Activated gamma-delta T cell treated with Interleukin-2 at 50 U/mL for 16 hours (primary cell): ENCODE data around the gene TFAP2E.
A peak's percentile ranks its signal among the peaks of the same experiment; 100 is the strongest.

ENCODE experiments used
- DNase-seq: peaks from one replicate; pipeline ENCODE4 v3.0.0-alpha.2; 2020

Gene TFAP2E

DNA sequence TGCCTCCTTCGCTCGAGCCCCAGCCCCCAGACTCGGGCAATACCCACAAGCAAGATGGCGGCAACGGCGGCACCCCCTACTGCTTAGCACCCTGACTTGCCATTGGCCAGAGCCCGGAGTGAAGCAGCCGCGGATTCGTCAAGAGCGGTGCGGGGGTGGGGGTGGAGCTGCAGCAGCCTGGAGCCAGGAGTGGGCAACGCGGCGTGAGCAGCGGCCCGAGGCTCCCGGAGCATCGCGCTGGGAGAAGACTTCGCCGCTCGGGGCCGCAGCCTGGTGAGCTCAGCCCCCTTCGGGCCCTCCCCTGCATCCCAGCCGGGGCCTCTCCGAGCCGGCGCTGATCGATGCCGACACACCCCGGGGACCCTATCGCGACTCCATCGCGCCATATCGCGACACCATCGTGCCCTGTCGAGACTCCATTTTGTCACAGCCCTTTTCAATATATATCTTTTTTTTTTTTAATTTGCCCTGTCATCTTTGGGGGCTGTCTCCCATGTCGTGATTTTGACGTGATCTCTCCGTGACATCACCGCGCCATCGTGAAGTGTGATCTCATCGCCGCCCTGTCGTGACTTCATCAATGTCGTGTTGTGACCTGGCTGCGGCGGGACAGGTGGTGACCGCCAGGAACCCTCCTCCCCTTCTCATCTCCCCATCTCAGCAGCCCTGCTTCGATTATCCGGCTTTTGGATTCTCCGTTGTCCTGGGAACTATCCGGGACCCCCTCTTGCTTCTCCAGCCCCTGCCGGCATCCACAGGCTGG lies 15.3 kb upstream of the TFAP2E start, which contains the start of gene NCDN:
Gene NCDN, plus strand, starts transcription at position 189 of the 763 bp plus-strand sequence. Its CDS starts 392 bp downstream, at position 581.
- peak; percentile 94 for DNase-seq

DNA sequence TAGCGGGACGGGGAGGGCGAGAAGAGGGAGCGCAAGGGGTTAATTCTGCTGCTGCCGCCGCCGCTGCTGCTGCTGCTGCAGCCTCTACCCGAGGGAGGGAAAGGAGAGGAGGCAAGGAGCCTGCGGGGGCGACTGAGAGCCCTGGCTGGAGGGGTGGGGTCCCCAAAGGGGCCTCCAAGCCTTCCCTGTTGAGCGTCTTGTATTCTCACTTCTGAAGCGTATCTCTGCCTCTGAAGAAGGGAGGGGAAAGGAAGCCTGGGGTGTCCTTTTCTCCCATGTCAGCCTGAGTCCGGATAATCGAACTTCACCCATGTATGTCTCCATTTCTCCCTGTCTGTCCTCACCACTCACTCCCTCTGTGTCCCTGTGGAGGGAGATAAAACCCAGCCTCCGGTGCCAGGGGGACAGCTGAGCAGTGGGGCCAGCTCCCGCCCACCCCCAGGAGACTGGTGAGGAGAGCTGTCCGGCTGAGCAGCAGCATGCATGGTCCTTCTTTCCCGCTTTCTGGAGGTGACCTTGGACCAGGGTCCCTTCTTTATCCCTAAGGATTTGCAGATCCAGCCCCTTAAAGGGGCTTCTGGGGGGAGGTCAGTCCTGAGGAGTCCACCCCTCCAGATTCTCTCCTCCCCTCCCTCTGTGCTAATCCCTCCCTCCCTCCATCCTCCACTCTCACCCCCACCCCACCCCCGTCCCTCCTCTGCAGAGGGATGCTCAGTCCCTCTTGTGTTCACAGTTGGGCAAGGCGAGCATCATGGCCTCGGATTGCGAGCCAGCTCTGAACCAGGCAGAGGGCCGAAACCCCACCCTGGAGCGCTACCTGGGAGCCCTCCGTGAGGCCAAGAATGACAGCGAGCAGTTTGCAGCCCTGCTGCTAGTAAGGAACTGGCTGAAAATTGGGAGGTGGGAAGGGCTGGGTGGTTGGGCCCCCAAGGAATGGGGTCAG lies 14.5 kb upstream of the TFAP2E start:
- DNase-seq, result no peak

DNA sequence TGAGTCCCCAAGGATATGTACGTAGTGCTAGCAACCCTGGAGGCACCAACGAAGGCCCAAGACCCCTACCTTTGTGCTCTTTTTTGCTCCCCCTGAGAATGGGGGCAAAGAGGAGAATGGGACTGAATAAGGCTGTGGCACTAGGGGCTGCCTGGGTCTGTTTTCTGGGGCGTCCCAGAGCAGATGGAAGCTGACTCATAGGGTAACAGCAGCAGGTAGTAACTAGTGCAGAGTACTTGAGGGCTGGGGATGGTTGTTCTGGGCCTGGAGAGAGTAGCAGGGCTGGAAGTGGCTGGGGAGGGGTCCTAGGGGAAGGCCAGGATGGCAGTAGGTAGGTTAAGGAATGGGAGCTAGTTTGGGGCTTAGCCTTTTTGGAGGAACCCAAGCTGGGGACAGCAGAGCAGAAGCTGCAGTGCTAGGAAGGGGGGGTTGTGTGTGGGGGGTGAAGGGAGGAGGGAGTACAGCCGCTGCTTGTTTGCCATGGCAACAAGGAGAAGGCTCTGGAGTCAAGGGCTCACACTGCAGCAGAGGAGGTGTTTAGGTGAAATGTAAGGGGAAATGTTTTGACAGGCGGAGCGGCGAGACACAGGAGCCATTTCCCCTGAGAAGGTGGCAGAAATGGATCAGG lies 13.7 kb upstream of the TFAP2E start:
- no peak for DNase-seq

DNA sequence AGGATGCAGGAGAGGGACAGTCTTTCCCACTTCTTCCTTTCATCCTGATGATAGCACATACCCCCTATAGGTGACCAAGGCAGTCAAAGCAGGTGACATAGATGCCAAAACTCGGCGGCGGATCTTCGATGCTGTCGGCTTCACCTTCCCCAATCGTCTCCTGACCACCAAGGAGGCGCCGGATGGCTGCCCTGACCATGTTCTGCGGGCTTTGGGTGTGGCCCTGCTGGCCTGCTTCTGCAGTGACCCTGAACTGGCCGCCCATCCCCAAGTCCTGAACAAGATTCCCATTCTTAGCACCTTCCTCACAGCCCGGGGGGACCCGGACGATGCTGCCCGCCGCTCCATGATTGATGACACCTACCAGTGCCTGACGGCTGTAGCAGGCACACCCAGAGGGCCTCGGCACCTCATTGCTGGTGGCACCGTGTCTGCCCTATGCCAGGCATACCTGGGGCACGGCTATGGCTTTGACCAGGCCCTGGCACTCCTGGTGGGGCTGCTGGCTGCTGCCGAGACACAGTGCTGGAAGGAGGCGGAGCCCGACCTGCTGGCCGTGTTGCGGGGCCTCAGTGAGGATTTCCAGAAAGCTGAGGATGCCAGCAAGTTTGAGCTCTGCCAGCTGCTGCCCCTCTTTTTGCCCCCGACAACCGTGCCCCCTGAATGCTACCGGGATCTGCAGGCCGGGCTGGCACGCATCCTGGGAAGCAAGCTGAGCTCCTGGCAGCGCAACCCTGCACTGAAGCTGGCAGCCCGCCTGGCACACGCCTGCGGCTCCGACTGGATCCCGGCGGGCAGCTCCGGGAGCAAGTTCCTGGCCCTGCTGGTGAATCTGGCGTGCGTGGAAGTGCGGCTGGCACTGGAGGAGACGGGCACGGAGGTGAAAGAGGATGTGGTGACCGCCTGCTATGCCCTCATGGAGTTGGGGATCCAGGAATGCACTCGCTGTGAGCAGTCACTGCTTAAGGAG lies 12.6 kb upstream of the TFAP2E start:
- no peak for DNase-seq

DNA sequence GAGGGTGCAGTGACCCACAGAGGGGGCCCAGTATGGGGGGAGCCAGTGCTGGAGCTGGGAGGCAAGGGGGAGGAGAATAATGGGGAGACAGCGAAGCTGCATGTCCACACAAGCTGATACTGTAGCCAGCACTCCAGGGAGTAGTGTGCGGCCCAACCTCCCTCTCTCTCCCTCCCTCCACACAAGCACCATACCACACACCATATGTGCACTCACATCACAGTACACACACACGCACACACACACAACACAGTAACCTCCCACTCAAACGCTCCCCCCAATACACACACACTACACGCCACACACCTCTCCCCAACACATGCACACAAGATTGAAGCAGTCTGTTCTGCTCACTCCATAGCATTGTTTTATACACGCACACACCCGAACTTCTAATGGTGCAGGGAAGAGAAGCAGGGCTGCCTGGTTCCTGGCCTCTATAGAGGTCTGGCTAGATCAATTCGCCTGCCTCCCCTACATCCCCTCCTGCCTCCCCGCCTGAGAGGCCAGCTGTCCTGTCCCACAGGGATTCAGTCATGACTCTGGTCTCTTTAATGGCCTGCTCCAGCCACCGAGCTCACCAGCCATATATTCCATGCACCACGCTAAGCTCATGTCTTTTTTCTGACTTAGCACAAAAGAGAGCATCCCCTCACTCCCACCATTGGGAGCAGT lies 11.7 kb upstream of the TFAP2E start:
- DNase-seq, result no peak

DNA sequence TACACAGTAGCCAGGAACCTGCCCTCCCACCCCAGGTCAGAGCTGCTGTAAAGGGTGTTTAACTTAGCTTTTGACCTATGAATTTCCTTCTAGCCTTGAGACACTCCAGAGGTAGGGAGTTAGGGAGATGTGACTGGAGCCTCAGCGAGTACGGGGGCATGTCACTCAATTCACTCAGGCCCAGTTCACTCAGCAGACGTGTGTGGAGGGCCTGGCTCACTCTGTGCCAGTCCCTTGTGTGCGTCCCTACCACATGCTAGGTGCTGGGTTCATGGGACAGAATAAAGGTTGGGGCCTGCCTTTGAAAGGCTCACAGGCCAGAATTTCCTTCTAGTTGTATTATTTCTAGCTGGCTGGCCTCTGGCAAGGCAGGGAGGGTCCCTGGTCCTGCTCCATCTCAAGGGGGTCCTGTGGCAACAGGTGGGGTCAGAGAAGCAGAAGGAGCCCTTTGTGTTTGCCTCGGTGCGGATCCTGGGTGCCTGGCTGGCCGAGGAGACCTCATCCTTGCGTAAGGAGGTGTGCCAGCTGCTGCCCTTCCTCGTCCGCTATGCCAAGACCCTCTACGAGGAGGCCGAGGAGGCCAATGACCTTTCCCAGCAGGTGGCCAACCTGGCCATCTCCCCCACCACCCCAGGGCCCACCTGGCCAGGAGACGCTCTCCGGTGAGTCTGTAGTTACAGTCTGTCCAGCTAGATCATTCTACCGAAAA lies 11.0 kb upstream of the TFAP2E start:
- no peak for DNase-seq

DNA sequence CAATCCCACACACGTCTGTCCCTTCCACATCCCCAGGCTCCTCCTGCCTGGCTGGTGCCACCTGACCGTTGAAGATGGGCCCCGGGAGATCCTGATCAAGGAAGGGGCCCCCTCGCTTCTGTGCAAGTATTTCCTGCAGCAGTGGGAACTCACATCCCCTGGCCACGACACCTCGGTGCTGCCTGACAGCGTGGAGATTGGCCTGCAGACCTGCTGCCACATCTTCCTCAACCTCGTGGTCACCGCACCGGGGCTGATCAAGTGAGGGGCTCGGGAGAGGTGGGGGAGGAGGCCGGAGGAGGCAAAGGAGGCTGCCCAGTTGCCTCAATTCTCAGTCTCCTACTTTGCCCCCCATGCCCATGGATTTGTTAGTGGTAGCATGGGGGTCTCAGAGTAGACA lies 9.9 kb upstream of the TFAP2E start:
- DNase-seq, result no peak

DNA sequence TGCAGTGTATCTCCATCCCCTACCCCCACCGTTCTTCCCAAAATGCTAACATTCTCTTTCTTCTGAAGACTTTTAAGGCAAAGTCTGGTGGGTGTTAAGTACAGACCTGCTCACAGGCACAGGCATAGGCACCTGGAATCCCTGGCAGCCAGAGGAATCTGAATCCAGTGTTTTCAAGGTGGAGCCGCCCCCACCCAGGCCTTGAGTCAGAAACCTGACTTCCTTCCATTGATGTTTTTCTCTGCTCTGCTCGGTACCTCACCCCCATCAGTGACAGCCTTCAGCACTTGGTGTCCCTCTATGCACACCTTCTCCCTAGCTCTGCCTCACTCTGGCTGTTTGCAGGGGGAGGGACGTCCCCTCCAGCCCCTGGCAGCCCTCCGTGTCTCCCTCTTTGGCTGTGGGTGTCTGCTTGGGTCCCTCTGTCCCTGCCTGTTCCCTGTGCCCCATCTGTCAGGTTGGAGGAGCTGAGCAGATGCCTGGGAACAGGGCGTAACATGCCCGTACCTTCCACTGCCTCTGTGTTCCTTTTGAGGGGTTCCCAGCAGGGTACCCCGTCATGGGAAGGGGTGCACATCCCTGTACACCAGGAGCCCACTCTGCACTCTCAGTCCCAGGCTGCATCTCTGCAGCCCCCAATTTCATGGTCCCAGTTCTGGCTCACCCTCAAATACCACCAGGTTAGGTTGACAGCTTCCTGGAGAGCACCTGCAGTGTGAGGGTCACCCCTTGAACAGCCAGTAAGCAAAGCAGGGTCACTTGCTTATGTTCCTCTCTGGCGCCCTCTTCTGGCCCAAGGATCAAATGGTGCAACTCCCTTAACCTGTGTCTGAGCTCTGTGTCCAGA lies 8.9 kb upstream of the TFAP2E start:
- peak; percentile 80 for DNase-seq

DNA sequence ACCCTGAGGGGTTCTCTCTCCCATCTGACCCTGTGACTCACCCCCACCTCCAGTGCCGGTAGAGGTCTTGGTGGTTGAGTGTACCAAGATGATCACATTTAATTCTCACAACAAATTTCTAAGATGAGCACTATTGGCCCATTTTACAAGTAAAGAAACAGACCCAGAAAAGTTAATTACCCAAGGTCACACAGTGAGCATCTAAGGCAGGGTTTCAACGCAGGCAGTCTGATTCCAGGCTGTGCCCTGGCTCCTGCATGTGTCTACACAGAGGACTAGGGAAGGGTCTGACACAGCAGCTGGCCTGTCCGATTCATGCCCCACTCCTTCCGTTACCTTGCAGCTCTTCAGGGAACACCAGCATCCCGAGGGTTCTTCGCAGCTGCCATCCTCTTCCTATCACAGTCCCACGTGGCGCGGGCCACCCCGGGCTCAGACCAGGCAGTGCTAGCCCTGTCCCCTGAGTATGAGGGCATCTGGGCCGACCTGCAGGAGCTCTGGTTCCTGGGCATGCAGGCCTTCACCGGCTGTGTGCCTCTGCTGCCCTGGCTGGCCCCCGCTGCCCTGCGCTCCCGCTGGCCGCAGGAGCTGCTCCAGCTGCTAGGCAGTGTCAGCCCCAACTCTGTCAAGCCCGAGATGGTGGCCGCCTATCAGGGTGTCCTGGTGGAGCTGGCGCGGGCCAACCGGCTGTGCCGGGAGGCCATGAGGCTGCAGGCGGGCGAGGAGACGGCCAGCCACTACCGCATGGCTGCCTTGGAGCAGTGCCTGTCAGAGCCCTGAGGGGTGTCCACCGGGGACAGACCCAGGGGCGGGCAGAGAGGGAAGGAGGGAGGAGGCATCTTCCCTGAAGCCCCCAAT lies 8.0 kb upstream of the TFAP2E start:
- DNase-seq, result no peak

DNA sequence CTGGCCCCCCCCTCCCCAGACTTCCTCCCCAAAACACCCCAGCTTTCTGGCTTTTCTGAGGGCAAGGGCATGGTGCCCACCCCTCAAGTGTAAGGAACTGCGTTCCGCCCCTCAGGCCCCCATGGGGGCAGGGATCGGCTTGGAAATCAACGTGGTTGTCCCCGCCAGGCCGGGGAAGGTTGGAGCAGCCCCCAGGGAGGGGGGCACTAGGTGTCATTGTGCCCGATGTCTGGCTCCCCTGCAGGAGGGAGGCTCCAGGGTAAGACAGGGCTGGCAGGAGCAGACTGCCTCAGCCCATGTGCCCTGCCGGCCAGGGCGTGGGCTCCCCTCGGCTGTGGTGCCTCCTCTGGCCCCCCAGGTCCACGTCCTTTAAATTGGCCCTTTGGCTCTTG lies 7.4 kb upstream of the TFAP2E start:
- no peak for DNase-seq

DNA sequence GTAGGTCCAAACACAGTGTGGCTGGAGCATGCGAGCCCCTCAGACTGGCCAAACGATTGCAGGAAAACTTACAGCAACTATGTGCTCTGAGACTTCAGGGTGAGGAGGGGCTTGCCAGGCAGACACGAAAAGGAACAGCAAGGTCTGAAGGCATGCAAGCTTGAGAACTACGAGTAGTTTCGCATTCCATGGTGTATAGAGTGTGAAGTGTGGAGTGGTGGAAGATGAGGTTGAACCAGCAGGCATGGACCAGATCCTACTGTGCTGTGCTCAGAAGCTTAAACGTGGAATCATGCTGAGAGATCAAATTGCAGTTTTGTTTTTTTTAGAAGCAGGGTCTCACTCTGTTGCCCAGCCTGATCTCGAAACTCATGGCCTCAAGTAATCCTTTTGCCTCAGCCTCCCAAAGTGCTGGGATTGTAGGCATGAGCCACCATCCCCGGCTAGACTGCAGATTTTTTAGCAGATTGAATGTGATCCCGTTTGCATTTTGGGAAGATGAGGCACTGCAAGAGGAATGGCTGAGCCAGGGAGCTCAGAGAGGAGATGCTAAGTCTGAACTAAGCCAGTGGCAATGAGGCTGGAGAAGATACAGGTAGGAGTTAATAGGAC lies 5.1 kb upstream of the TFAP2E start:
- DNase-seq, result no peak

DNA sequence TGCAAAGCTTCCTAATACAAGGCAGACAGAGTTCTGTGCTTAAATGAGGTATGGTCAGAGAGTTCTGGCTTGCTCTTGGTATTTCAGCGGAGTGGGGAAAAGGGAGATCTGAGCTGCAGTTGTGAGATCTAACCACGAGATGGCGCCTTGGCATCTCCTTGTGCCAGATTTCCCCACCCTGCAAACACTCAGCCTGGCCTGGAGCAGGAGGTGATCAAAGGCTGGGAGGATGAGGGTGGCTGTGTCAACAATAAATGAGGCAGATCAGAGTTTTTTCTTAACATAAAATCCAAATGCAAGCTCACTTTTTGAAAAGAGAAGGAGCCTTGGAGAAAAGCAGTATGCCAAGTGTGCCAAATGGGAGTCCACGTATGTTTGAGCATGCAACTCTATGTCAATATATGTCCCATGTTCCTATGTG lies 4.1 kb upstream of the TFAP2E start:
- DNase-seq, result peak; percentile 62

DNA sequence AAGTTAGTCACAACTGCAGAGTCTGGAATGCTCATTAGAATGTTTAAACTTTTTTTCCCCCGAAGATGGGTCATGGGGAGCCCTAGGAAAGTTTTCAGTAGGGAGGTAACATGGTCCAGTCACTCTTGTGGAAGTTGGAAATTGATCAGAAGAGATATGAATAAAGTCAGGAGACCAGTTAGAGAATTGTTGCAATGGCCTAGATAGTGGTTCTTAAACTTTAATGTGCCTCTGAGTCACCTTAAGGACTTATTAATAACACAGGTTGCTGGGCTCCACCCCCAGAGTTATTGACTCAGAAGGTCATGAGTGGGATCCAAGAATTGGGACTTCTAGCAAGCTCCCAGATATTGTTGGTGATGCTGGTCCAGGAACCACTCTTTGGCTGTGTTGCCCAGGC lies 3.2 kb upstream of the TFAP2E start:
- DNase-seq, result no peak

DNA sequence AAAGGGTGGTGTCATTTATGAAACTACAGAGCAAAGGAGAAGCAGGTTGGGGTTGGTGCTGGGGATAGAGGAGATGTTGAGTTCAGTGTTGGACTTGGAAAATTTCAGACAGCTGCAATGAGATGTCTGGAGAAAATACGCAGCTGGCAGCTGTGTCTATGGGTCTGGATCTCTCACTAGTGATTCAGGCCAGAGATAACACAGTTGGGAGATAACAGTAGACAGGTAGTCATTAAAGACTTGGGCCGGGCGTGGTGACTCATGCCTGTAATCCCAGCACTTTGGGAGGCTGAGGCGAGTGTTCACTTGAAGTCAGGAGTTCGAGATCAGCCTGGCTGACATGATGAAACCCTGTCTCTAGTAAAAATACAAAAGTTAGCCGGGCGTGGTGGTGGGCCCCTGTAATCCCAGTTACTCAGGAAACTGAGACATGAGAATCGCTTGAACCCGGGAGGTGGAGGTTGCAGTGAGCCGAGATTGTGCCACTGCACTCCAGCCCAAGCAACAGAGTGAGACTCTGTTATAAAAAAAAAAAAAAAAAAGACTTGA lies 2.5 kb upstream of the TFAP2E start:
- no peak for DNase-seq

DNA sequence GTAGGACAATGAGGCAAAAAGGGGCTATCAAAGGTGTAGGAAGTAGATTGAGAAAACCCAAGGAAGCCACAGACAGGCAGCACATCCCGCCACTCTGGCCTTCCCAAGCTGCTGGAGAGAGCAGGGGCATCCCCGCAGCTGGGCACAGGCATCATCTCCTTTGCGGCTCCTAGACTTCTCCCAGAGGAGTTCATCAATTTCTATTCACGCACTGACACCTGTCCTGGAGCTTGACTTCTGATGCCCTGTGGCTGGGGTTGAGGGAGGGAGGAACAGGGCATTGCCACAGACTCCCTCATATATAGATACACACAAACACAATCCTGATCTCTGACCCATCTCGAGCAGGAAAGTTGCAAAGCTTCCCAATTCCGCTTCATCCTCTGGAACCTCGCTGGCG lies 1.9 kb upstream of the TFAP2E start:
- DNase-seq, result no peak

DNA sequence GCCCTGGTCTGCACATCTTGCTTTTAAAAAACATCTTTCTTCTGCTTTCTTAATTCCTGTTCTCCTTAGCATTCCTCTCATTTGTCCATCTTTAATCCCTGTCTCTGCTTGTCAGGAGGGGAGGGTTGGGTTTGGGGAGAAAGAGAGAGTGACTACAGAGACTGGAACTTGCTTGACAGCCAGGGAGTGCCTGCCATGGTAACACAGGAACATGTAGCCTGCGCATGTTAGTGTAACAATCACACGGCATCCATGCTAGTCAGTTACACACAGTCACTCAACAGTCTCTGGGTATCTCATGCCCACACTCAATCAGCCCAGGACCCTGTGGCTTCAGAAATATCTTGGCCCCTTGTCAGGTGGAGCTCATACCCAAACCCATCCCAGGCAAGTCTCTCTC lies 818 bp upstream of the TFAP2E start:
- no peak for DNase-seq

DNA sequence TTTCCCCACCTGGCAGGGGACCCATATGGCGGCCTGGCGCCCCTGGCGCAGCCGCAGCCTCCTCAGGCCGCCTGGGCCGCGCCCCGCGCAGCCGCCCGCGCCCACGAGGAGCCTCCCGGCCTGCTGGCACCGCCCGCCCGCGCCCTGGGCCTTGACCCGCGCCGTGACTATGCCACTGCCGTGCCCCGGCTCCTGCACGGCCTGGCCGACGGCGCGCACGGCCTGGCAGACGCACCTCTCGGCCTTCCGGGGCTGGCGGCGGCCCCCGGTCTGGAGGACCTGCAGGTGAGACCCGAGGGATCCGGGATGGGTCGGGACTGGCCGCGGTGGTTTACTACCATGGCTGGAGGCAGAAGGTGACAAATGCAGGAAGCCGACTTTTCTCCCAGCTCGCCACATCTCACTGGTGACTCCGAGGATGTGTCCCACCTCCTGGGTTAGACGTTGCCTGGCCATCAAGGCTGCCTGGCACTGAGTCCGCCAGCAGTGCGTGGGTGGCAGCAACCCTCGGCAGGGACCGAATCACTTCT lies 1.1 kb downstream of the TFAP2E start:
- no peak for DNase-seq
